NCI-H1105 (cell line): ENCODE measurements around the gene MFRP.

Experiments used
- DNase-seq: peaks from one replicate; lab custom pipeline; 2025; lab: John Stamatoyannopoulos, UW

The MFRP gene

GRCh38 chr11:119359365-119360214 is 13.1 kb upstream of the MFRP start:
- DNase-seq, result no peak

GRCh38 chr11:119357074-119357473 is 10.6 kb upstream of the MFRP start:
- DNase-seq, result no peak

- DNase-seq, result peak; percentile 74
Observed at GRCh38 chr11:119356349-119357031, 10.0 kb upstream of the MFRP start.

- no peak for DNase-seq
Observed at GRCh38 chr11:119355091-119355843, 8.8 kb upstream of the MFRP start.

- peak; percentile 92 for DNase-seq
Observed at GRCh38 chr11:119352857-119353260, 6.4 kb upstream of the MFRP start.

GRCh38 chr11:119351232-119351631 is 4.7 kb upstream of the MFRP start:
- no peak for DNase-seq

- no peak for DNase-seq
Observed at GRCh38 chr11:119350302-119350701, 3.8 kb upstream of the MFRP start.

- DNase-seq, result no peak
Observed at GRCh38 chr11:119347940-119348605, 1.6 kb upstream of the MFRP start.

- DNase-seq, result no peak
Observed at GRCh38 chr11:119347242-119347641, 737 bp upstream of the MFRP start.

GRCh38 chr11:119345685-119346084 is 820 bp downstream of the MFRP start:
- DNase-seq, result no peak

GRCh38 chr11:119344291-119345010 is 2.1 kb downstream of the MFRP start:
- DNase-seq, result no peak

GRCh38 chr11:119343726-119344125 is 2.8 kb downstream of the MFRP start:
- no peak for DNase-seq

GRCh38 chr11:119342362-119343130 is 4.0 kb downstream of the MFRP start:
- no peak for DNase-seq

GRCh38 chr11:119342023-119342300 is 4.5 kb downstream of the MFRP start:
- no peak for DNase-seq

- DNase-seq, result no peak
Observed at GRCh38 chr11:119341222-119342022, 5.1 kb downstream of the MFRP start.

- no peak for DNase-seq
Observed at GRCh38 chr11:119340335-119341221, 5.9 kb downstream of the MFRP start, which contains the start of gene C1QTNF5. Gene C1QTNF5 (minus strand): TSS chr11:119340883. CDS start chr11:119340397, 486 bp downstream.

- peak; percentile 24 for DNase-seq
Observed at GRCh38 chr11:119339589-119340334, 6.7 kb downstream of the MFRP start.

- DNase-seq, result no peak
Observed at GRCh38 chr11:119338965-119339588, 7.4 kb downstream of the MFRP start.
